Glomerular visceral epithelial cell (primary cell): Measurements from ENCODE around the gene CDH20.

ENCODE experiments used
- DNase-seq: peaks from one replicate; pipeline ENCODE4 v3.0.0-alpha.2; 2016; ENCODE audit errors: extremely low spot score

CDH20 gene

GRCh38 chr18:61333271-61333745 is at the start of gene CDH20:
Gene CDH20 (plus strand): TSS chr18:61333430.
- DNase-seq, result no peak

DNA sequence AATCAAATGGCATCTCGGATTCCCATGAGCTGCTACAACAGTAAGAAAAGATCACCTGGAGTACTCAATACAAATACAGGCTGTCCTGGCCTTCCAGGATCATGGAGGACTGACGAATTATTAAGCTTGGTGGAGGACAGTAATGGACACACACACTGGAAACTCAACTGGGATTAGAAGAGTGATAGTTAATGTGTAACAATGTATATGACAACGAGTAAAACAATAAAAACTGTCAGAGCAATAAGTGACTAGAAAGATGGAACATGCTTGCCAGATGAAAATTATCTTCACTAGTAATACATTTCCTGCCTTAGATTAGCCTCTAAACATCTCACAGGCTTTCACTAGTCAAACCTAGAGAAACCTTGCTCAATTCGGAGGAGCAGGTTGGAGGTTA is 49.2 kb upstream of the CDH20 start:
- DNase-seq, result no peak

DNA sequence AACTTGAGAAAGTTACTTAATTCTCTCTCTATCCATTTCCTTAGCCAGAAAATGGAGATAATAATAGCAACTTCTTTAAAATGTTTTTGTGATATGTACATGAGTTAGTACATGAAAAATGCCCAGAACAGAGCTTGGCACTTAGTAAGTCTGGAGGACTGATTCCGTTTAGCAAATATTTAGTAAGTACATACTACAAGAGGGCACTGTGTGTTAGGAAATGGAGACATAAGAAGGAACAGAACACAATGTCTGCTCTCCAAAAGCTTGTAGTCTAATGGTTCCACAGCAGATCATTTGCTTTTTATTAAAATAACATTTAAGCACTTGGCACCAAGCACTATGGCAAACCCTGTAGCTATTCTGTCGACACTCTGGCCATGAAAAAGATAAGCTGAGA is 47.5 kb upstream of the CDH20 start:
- no peak for DNase-seq

- DNase-seq, result no peak
Observed at GRCh38 chr18:61286867-61287266, 46.4 kb upstream of the CDH20 start.

GRCh38 chr18:61290616-61291015 is 42.6 kb upstream of the CDH20 start:
- DNase-seq, result no peak

DNA sequence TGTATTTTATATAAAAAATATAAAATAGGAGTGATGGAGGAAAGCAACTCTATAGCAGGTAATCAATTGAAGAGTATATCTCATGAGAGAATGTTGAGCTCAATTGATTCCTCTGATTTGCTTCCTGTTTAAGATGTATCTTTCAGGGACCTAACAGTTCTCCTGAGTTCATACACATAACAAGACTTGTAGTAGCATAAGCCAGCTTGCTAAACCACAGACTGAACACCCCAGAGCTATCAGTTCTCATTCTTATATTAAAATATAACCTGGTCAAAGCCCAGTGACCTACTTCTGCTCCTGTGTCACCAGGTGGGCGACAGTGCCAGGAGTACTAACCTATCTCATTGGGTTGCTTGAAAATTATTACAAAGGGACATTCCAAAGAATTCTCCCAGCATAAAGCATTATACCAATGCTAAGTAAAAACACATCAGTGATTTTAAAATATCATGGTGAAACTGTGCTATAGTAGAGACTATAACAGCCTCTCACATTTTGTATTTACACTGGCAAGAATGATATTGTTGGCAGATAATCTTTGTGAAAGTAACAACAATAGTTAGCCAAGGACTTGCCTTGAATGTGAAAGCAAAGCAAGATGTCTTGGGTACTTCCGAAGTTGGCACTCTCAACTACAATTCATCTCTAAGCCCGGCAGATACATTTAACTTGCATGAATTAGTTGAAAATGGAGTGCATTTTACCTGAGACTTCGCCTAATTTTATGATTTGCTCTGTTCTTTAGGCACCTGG is 40.8 kb upstream of the CDH20 start:
- DNase-seq, result no peak

- no peak for DNase-seq
Observed at GRCh38 chr18:61295153-61295552, 38.1 kb upstream of the CDH20 start.

DNA sequence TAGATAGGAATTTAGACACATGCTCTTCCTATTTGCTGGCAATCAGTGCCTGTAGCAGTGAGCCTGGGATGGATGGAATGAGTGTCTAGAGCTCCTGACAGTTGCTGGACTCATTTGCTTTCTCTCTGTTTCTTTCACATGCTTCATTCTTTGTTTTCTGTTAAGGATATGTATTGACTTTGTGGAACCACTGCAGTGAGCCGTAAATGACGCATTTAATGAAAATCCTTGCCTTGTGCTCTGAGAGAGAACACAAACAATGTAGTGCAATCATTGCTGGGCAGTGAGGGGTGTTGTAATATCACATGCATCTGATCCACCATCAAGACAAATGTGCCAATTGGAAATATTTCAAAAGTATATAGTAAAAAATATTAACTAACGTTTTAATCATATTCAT is 25.2 kb upstream of the CDH20 start:
- no peak for DNase-seq

- DNase-seq, result no peak
Observed at GRCh38 chr18:61308795-61309393, 24.3 kb upstream of the CDH20 start.

- peak; percentile 52 for DNase-seq
Observed at GRCh38 chr18:61322265-61322873, 10.9 kb upstream of the CDH20 start.

DNA sequence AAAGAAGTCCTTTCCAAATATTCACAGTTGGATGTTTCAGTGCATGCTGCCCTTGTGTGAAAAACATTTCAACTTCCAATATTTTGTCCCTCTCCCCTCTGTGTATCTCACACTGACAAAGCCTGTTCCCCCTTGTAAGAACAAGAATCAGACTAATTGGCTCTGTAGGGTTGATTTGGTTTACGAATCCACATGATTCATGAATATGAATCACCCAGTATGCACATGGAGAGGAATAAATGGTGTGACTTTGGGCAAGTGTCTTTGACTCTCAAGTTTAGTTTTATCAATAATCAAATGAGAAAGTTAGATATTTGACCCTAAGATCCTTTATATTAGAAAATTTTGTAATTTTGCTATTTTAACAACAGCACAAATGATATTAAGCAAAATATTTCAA is 9.3 kb upstream of the CDH20 start:
- no peak for DNase-seq

- DNase-seq, result no peak
Observed at GRCh38 chr18:61326407-61326806, 6.8 kb upstream of the CDH20 start.

GRCh38 chr18:61329398-61329797 is 3.8 kb upstream of the CDH20 start:
- no peak for DNase-seq

DNA sequence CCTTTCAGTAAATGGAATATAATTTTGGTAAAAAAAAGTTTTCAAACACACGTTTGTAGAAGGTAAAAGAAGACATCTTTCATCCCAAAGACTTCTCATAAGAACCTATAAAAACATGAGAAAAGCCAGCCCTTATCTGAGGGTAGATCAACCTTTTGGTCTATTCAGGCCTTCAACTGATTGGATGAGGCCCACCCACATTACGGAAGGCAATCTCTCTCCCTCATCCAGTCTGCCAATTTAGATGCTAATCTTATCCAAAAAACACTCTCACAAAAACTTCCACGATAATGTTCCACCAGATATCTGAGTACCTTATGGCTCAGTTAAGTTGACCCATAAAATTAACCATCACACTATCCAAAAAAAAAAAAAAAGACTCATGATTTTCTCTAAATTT is 2.2 kb upstream of the CDH20 start:
- DNase-seq, result no peak

DNA sequence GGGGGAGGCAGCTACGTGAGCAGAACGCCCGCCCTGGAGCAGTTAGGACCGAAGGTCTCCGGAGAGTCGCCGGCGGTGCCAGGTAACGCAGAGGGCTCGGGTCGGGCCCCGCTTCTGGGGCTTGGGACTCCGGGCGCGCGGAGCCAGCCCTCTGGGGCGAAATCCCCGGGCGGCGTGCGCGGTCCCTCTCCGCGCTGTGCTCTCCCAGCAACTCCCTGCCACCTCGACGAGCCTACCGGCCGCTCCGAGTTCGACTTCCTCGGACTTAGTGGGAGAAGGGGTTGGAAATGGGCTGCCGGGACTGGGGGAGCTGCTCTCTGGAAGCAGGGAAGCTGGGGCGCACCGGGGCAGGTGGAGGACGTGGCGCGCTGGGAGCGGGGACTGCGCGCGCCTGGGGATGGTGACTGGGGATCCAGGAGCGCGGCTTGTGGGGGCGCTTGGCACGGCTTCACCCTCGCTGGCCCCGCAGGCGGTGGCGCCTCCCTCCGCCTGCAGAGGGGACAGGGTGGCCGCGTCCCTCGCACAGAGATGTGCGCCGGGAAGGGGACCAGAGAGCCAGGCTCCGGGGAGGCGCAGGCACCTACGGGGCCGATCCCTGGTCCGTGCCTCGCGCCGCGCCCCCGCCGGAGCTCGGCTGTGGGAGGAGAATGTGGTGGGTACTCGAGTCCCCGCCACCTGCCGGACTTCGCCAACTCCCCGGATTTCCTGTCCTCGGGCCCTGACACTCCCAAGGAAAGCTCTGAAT is 688 bp downstream of the CDH20 start:
- no peak for DNase-seq

GRCh38 chr18:61334491-61334850 is 1.2 kb downstream of the CDH20 start:
- no peak for DNase-seq

- DNase-seq, result no peak
Observed at GRCh38 chr18:61334951-61335683, 1.9 kb downstream of the CDH20 start.

DNA sequence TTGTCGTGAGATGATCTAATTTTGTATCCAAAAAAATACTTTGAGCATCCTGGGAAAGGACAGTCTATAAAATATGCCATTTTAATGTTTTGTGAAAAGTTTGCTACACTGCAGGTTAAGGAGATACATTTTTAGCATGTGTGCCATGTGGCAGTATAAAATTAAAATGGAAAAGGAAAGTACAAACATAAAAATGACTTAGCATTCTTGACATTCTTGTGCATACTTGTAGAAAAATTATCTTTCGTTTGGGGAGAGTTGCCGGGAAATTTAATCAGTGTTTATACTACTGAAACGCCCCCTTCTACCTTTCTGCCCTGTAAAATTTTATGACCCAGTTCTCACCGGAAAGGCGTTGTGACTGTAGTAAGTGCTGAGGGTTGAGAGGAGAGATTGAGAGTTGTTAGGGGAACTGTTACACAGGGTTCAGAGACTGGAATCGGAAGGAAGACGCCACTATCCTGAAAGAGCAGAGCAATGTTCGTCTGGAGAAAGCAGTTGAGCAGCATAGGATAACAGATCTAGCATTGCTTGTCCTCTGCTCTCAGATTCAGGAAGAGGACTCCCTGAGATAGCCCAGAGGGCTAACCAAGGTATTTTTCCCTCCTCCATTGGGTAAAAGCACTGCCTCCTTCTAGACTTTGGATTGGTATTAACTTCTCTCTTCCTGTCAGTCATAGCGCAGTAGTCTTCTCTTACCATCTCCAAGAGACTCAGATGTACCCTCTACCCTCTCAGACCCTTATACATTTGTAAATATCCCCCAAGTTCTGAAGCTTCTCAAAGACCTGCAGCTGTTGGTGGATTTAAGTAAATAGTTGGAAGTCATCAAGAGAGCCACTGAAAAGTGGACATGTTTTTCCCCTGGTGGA is 2.7 kb downstream of the CDH20 start:
- no peak for DNase-seq

DNA sequence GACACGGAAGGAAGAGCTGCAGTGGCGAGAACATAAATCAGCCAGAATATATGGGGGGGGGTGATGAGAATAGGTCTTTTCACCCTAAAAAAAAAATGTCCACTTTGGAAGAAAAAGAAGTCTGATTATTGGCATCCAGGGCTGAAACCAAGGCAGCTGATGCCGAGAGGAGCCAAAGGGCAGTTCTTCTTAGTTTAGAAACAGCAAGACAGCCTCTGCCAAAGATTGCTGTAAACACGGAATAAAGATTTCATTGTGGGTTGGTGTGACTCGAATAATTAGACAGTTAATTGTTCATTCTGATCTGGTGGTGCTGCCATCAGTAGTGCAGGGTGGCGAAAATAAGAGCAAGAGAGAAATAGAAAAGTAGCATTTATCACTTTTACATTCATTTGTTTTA is 3.5 kb downstream of the CDH20 start:
- DNase-seq, result no peak

DNA sequence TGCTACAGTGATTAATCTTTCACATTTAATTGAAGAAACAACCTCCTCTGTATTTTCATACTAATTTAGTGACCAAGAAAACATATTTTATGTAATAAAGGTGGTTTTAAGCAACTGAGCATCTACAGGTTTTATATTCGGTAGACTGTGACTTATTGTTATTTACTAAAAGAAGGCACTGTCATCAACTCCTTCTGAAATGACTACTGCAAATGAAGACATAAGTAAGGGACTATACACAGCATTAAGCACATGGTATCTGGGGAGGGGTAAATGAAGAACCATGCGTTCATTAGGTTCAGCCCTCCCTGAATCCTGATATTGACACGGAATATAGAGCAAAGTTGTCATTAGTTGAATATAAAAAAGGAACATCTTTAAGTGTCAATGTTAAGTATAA is 4.3 kb downstream of the CDH20 start:
- DNase-seq, result no peak

GRCh38 chr18:61340148-61340547 is 6.9 kb downstream of the CDH20 start:
- DNase-seq, result no peak
